HL-60 (cell line): ENCODE data around the gene AP2A2.

Experiments
- CTCF ChIP-seq: IDR thresholded peaks from one replicate; pipeline ENCODE4 v1.5.1; 2011; ENCODE audit warnings: low read length, control low read depth, inconsistent platforms; ENCODE audit not compliant: insufficient read depth
- POLR2AphosphoS5 ChIP-seq: IDR thresholded peaks from 2 replicates; pipeline ENCODE4 v1.6.1; 2012; ENCODE audit warnings: low read depth

- no peak for TF ChIP-seq CTCF
- no peak for TF ChIP-seq POLR2AphosphoS5
These were observed 128.8 kb downstream of the AP2A2 start for GRCh38 chr11:1054143-1055108.
